ENCODE measurements around the gene ACVR2A.

GRCh38 chr2:147923846-147924245 is 79.0 kb downstream of the ACVR2A start:
- no peak for TF ChIP-seq POLR2A (IDR thresholded peaks at IDR 0.05)
- TF ChIP-seq, protein P1, sequence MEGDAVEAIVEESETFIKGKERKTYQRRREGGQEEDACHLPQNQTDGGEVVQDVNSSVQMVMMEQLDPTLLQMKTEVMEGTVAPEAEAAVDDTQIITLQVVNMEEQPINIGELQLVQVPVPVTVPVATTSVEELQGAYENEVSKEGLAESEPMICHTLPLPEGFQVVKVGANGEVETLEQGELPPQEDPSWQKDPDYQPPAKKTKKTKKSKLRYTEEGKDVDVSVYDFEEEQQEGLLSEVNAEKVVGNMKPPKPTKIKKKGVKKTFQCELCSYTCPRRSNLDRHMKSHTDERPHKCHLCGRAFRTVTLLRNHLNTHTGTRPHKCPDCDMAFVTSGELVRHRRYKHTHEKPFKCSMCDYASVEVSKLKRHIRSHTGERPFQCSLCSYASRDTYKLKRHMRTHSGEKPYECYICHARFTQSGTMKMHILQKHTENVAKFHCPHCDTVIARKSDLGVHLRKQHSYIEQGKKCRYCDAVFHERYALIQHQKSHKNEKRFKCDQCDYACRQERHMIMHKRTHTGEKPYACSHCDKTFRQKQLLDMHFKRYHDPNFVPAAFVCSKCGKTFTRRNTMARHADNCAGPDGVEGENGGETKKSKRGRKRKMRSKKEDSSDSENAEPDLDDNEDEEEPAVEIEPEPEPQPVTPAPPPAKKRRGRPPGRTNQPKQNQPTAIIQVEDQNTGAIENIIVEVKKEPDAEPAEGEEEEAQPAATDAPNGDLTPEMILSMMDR (IDR thresholded peaks at IDR 0.05): no peak

All from Peyer's patch (tissue), 4 donors.